H9 (cell line): ENCODE results near the gene WDR5. TPM values are rescaled to one million over a fixed set of nuclear protein-coding genes. Genes with fewer than 3 reads are reported as not detected.
A peak's percentile ranks its signal among the peaks of the same experiment; 100 is the strongest.

Source experiments
- DNase-seq: peaks from one replicate; pipeline ENCODE4 v3.0.0-alpha.2; 2017
- H2AFZ ChIP-seq: one replicate; pipeline ENCODE4 v1.6.1; 2013; ENCODE audit warnings: mild to moderate bottlenecking, low read length, control low read depth, moderate library complexity
- H2AK5ac ChIP-seq: 2 replicates; pipeline ENCODE4 v1.6.1; 2013; ENCODE audit warnings: low read length, control low read depth, mixed read lengths; ENCODE audit not compliant: insufficient read length
- H2BK120ac ChIP-seq: one replicate; pipeline ENCODE4 v1.6.1; 2013; ENCODE audit warnings: low read depth, mild to moderate bottlenecking, low read length, control low read depth, inconsistent platforms; ENCODE audit not compliant: poor library complexity, severe bottlenecking
- H2BK12ac ChIP-seq: 2 replicates; pipeline ENCODE4 v1.6.1; 2013; ENCODE audit warnings: low read length, control low read depth, mixed read lengths, low read depth; ENCODE audit not compliant: insufficient read length
- H2BK15ac ChIP-seq: 2 replicates; pipeline ENCODE4 v1.6.1; 2013; ENCODE audit warnings: low read depth, low read length, control low read depth
- H2BK20ac ChIP-seq: one replicate; pipeline ENCODE4 v1.6.1; 2013; ENCODE audit warnings: low read depth, mild to moderate bottlenecking, low read length, control low read depth, inconsistent platforms; ENCODE audit not compliant: poor library complexity, severe bottlenecking
- H2BK5ac ChIP-seq: 2 replicates; pipeline ENCODE4 v1.6.1; 2013; ENCODE audit warnings: low read length, control low read depth, mixed read lengths; ENCODE audit not compliant: insufficient read length
- H3K14ac ChIP-seq: 2 replicates; pipeline ENCODE4 v1.6.1; 2013; ENCODE audit warnings: low read length, control low read depth; ENCODE audit not compliant: insufficient read depth
- H3K18ac ChIP-seq: 2 replicates; pipeline ENCODE4 v1.6.1; 2013; ENCODE audit warnings: low read depth, mild to moderate bottlenecking, mixed read lengths, low read length, control low read depth; ENCODE audit not compliant: insufficient read length
- H3K23ac ChIP-seq: 2 replicates; pipeline ENCODE4 v1.6.1; 2013; ENCODE audit warnings: low read length, control low read depth, mixed read lengths, low read depth; ENCODE audit not compliant: insufficient read length
- H3K23me2 ChIP-seq: 2 replicates; pipeline ENCODE4 v1.6.1; 2013; ENCODE audit warnings: low read depth, mild to moderate bottlenecking, mixed read lengths, low read length, control low read depth; ENCODE audit not compliant: insufficient read length, poor library complexity, severe bottlenecking
- H3K27ac ChIP-seq: 2 replicates; pipeline ENCODE4 v1.5.1; 2013; ENCODE audit warnings: low read length, control low read depth, mixed read lengths, low read depth; ENCODE audit not compliant: insufficient read length
- H3K27me3 ChIP-seq: 2 replicates; pipeline ENCODE4 v1.6.1; 2013; ENCODE audit warnings: low read length, control low read depth, inconsistent platforms; ENCODE audit not compliant: insufficient read depth
- H3K4ac ChIP-seq: 2 replicates; pipeline ENCODE4 v1.6.1; 2013; ENCODE audit warnings: low read depth, mild to moderate bottlenecking, control low read depth, inconsistent platforms, low read length, moderate library complexity
- H3K4me1 ChIP-seq: 2 replicates; pipeline ENCODE4 v1.6.1; 2013; ENCODE audit warnings: low read length, control low read depth, inconsistent platforms; ENCODE audit not compliant: insufficient read depth
- H3K4me2 ChIP-seq: 2 replicates; pipeline ENCODE4 v1.6.1; 2013; ENCODE audit warnings: low read length, control low read depth, mixed read lengths; ENCODE audit not compliant: insufficient read length, insufficient read depth
- H3K56ac ChIP-seq: 2 replicates; pipeline ENCODE4 v1.6.1; 2013; ENCODE audit warnings: low read depth, mild to moderate bottlenecking, mixed read lengths, low read length, control low read depth; ENCODE audit not compliant: insufficient read length
- H3K79me1 ChIP-seq: 2 replicates; pipeline ENCODE4 v1.6.1; 2013; ENCODE audit warnings: low read depth, mild to moderate bottlenecking, moderate library complexity, low read length, control low read depth, inconsistent platforms; ENCODE audit not compliant: insufficient read depth, poor library complexity, severe bottlenecking
- H3K79me2 ChIP-seq: 2 replicates; pipeline ENCODE4 v1.6.1; 2013; ENCODE audit warnings: low read length, control low read depth, inconsistent platforms; ENCODE audit not compliant: insufficient read depth
- H3K9ac ChIP-seq: 2 replicates; pipeline ENCODE4 v1.6.1; 2013; ENCODE audit warnings: low read length, control low read depth, mixed read lengths; ENCODE audit not compliant: insufficient read length; ENCODE audit errors: extremely low read depth
- H3K9me3 ChIP-seq: one replicate; pipeline ENCODE4 v1.6.1; 2013; ENCODE audit warnings: low read depth, low read length, inconsistent platforms; ENCODE audit not compliant: control insufficient read depth
- H3T11ph ChIP-seq: one replicate; pipeline ENCODE4 v1.6.1; 2013; ENCODE audit warnings: mild to moderate bottlenecking, low read length, control low read depth, inconsistent platforms
- H4K20me1 ChIP-seq: one replicate; pipeline ENCODE4 v1.6.1; 2013; ENCODE audit not compliant: control insufficient read depth, insufficient read length, insufficient read depth
- H4K5ac ChIP-seq: 2 replicates; pipeline ENCODE4 v1.6.1; 2013; ENCODE audit warnings: low read depth, mild to moderate bottlenecking, mixed read lengths, low read length, control low read depth; ENCODE audit not compliant: insufficient read length
- H4K8ac ChIP-seq: replicated peaks from 2 replicates; pipeline ENCODE4 v1.6.1; 2013; ENCODE audit warnings: low read length, control low read depth, mixed read lengths, low read depth; ENCODE audit not compliant: insufficient read length
- H4K91ac ChIP-seq: 2 replicates; pipeline ENCODE4 v1.6.1; 2013; ENCODE audit warnings: low read depth, mild to moderate bottlenecking, moderate library complexity, mixed read lengths, low read length, control low read depth; ENCODE audit not compliant: insufficient read length
- H3K27ac Mint-ChIP-seq, 3 experiments: 2 replicates in 2 of 3; 3 replicates in 1 of 3; pipeline ENCODE4 v1.8.0; 2020 to 2021; ENCODE audit warnings: mixed read lengths in 3 of 3, mild to moderate bottlenecking in 1 of 3, moderate library complexity in 1 of 3
- H3K27me3 Mint-ChIP-seq: 2 replicates; pipeline ENCODE4 v1.8.0; 2021; ENCODE audit warnings: low read depth, mild to moderate bottlenecking, moderate library complexity, mixed read lengths
- H3K36me3 Mint-ChIP-seq, 3 experiments: 2 replicates in 2 of 3; 3 replicates in 1 of 3; pipeline ENCODE4 v1.8.0; 2020 to 2021; ENCODE audit warnings: low read depth in 3 of 3, mixed read lengths in 3 of 3; ENCODE audit not compliant: insufficient read depth in 1 of 3
- H3K4me1 Mint-ChIP-seq, 2 experiments: 2 replicates each; pipeline ENCODE4 v1.8.0; 2020; ENCODE audit warnings: mixed read lengths in 2 of 2
- H3K4me3 Mint-ChIP-seq, 2 experiments: 2 replicates in 1 of 2; 3 replicates in 1 of 2; pipeline ENCODE4 v1.8.0; 2020 to 2021; ENCODE audit warnings: mild to moderate bottlenecking in 2 of 2, mixed read lengths in 2 of 2, moderate library complexity in 1 of 2
- H3K9me3 Mint-ChIP-seq, 2 experiments: 2 replicates in 1 of 2; 3 replicates in 1 of 2; pipeline ENCODE4 v1.8.0; 2020; ENCODE audit warnings: mild to moderate bottlenecking in 2 of 2, mixed read lengths in 2 of 2, moderate library complexity in 1 of 2
- CTCF ChIP-seq: fragments of 200-600 bp; sonication (generic); conservative IDR thresholded peaks from 3 replicates; pipeline ENCODE4 v1.8.0; 2021; ENCODE audit warnings: antibody characterized with exemption, mild to moderate bottlenecking
- WGBS: extraction: QIAGEN DNeasy Blood & Tissue Kit; methylation state at CpG from one replicate; pipeline ENCODE4 v1.1.7; 2013; ENCODE audit warnings: missing lambda C conversion rate, low lambda C conversion rate, mixed read lengths; ENCODE audit not compliant: insufficient read length; ENCODE audit errors: extremely low coverage; 5-methylcytosine and 5-hydroxymethylcytosine counted together
- total RNA-seq: library from RNA; stranded (reverse); gene quantifications from 2 replicates; pipeline ENCODE4 v1.2.1, GENCODE V29; 2021

The WDR5 gene
- total RNA-seq, 1 experiment from 2014 or later: 72.3 TPM

- no peak overlapping the region for H3K9ac ChIP-seq
- H3K27me3 ChIP-seq: no peaks in the 10 kb centered on the region
- no peaks in the 10 kb centered on the region for H4K20me1 ChIP-seq
- no peak overlapping the region for H3T11ph ChIP-seq
- no peak overlapping the region for H3K27ac ChIP-seq
- no peak overlapping the region for H2AK5ac ChIP-seq
- H3K23me2 ChIP-seq: no peaks in the 10 kb centered on the region
- no peak overlapping the region for H2BK120ac ChIP-seq
- no peaks in the 10 kb centered on the region for H3K9me3 ChIP-seq
- peaks cover 5% of the 10 kb centered on the region for H3K27me3 Mint-ChIP-seq
- no peak overlapping the region for H2BK20ac ChIP-seq
- no peak overlapping the region for H3K27ac Mint-ChIP-seq
- no peak overlapping the region for H2BK5ac ChIP-seq
- DNase-seq: peak; percentile 91
- H3K56ac ChIP-seq: no peak overlapping the region
- H2BK15ac ChIP-seq: no peak overlapping the region
- no peaks in the 10 kb centered on the region for H3K9me3 Mint-ChIP-seq
- no peaks in the 10 kb centered on the region for H3K4me1 ChIP-seq
- no peak overlapping the region for H3K14ac ChIP-seq
- H3K18ac ChIP-seq: no peak overlapping the region
- no peak overlapping the region for H3K23ac ChIP-seq
- H3K4me1 Mint-ChIP-seq: peaks cover 3 to 12% of the 10 kb centered on the region in 2 experiments; a peak in 3 of 4 replicates
- H3K36me3 Mint-ChIP-seq: no peaks in the 10 kb centered on the region
- H2BK12ac ChIP-seq: no peak overlapping the region
- no peak overlapping the region for H3K4ac ChIP-seq
- no peak overlapping the region for H4K91ac ChIP-seq
- H4K5ac ChIP-seq: no peak overlapping the region
- TF ChIP-seq CTCF: no peak
- H3K4me2 ChIP-seq: no peak overlapping the region
- no peak overlapping the region for H2AFZ ChIP-seq
- no CpG with 5 or more reads among the region's 20 CpGs for WGBS
- H3K79me1 ChIP-seq: no peaks in the 10 kb centered on the region
- H3K4me3 Mint-ChIP-seq: no peak overlapping the region
- H4K8ac ChIP-seq: no peak overlapping the region
- no peaks in the 10 kb centered on the region for H3K79me2 ChIP-seq
These were observed 39.5 kb downstream of the WDR5 start for GRCh38 chr9:134175291-134175807.
